ENCODE data around the gene NINJ2. TPM values are rescaled to one million over a fixed set of nuclear protein-coding genes. Genes with fewer than 3 reads are reported as not detected.
A peak's percentile ranks its signal among the peaks of the same experiment; 100 is the strongest.
"Not testable (repeated sequence)": the region's sequence is repeated elsewhere in the genome, so short reads cannot be mapped to it uniquely, and the experiment has no call there.

NINJ2 gene
- polyA plus RNA-seq, 1 donor: 1.3 TPM

DNA sequence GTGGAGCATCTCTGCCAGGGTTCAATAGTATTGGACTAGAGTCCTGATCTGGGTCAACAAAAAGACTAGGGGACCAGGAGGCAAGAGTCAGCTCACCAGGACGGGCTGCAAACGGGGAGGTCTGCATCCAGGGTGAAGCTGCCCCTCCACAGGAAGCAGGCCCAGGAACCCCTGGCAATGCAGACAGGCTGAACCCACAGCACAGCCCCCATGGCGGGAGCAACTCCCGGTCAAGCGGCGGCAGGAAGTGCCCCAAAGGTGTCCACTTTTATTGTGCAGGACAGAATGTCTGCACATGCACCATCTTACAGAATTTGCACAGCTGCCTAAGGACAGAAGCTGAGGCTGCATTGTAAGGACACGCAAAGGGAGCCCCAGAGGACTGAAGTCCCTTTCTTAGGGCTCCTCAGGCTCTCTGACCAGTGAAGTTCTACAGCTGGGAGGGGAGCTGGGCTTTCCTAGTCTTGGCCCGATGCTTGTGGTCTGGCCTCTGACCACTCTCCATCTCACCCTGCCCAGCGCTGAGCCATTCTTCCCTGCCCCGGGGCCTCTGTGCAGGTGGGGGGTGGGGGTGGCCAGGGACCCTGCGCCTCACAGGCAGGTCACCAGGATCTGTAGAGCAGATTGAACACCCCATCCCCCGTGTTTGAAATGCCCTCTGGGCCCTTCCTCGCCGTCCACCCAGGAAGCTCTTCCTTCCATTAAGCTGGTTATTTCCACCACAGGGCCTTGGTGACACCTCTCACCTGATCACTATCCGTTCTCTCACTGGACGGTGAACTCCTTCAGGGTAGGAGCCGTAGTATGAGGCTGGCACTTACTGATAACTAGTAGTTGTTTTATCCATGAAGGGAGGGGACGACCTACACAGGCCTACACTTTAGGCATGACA is 75.9 kb downstream of the NINJ2 start:
- DNase-seq: no peak

DNA sequence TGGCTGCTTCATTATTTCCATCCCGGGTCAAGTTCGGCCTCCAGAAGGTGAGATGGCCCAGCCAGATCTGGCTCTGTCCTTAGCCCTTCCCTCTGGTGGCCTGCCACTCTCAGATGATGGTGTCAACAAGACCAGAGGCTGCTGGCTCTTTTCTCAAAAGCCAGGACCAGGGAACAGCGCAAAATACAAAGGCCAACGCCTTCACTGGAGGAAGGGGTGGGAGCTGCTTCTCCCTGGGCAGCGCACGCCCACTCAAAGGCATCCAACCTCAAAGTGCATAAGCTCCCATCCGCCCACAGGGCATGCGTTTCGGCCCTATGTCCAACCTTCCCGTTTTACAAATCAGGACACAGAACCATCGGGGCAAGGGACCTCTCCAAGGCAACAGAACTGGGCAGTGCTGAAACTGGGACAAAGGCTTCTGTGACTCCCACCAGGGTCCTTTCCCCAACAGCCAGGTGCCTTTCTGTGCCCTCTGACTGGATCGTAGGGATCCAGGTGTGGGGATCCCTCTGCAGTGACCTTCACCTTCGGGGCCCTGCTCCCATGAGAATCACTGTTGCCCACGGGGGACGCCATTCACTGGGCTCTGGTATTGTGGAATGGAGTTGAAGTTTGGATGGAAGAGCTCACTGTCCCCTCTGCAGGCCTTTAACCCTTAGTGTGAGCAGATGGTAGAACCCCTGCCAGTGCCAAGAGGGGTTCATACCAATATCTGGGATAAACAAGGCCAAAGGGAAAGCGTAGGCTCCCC is 76.8 kb downstream of the NINJ2 start:
- DNase-seq: no peak

DNA sequence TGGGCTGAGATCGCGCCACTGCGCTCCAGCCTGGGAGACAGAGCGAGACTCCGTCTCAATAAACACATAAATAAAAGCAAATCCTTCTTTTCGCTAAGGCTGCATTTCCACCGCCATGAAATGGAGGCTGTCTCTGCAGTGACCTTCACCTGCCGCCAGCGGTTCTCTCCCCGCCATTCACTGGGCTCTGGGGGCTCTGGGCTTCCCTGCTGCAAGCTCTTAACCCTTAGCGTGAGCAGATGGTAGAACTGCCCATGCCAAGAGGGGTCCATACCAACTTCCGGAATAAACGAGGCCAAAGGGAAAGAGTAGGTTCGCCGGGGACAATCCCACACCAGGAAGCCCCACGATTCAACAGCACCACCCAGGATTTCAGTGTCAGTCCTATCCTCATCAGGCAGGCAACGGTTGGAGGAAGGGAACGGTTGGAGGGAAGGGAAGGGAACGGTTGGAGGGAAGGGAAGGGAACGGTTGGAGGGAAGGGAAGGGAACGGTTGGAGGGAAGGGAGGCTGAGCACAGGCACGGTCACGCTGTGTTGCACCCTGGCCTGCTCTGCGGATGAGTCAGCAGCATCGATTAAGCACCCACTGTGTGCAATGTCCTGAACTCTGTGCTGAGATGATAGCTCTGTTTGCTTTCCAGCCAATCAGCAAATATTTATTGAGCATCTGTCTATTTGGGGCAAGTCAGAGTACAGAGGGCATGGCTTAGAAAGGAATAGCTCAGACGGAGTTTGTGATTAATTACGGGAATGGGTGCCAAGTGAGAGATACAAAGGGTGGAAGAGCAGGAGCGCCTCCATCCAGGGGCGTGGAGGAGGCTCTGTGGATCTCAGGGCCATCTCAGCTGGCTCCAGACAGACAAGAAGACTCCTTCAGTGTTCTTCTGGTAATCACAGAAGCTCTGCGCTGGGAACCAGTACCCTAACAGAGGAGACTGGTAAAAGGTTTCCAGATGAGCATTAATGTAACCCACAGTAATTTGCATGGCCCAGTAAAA is 77.9 kb downstream of the NINJ2 start:
- no peak for DNase-seq

DNA sequence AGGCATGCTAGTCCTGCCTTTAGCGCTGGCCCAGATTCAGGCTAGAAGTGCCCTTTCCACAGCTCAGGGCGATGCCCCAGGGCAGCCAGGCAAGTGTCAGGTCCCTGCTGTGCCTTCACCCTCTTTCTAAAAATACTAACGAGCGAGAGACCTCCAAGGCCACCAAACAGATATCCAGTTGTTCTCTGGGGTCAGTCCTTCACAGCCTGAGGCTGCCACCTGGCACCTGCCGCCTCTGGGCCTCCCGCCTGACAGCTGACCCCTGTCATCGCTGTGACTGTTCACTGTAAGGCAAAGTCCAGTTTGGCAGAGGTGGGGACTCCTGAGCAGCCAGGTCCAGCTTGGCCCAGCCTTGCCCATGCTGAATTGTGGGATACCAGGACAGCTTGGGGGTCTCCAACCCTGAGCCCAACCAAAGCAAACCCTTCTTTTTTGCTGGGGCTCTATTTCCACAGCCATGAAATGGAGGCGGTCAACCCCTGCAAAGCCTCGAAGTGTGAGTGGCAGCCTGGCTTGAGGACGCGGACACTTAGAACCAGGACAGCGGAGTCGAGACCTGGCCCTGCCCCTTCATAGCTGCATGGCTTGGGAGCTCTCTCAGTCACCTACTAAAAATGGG is 79.9 kb downstream of the NINJ2 start:
- DNase-seq: no peak

DNA sequence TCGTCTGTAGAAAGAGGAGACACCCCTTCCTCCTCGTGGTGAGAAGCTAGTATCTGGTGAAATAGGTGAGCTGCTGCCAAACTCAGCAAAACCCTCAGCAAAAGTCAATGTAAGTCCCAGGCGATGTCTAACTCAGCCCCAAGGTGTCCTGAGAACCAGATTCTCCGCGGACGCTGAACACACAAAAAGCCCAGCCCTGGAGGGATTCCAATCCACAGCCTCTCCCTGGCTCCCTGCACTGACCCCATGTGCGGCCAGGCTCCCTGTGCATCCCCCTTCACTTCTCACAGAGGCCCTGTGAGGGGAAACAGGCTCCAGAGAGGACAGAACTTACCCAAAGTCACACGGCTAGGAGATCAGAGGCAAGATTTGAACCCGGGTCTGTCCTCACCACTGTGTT is 81.5 kb downstream of the NINJ2 start:
- DNase-seq: no peak

DNA sequence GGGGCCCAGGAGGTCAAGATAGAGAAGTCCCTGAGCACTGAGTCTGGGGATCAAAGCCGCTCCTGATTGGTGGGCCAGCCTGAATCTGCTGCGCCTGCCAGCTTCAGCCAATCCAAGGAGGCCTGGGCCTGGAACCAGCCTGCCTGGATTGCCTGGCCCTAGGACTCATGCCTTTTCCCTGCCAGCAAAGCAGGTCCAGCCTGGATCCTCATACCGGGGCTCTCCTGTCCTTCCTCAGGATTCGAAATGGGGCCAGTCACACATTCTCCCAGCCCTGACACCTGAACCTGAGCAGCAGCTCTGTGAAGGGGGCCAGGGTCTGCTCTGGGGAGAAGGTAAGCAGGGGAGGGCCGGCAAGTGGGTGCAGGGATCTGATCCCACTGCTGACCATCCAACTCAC is 81.9 kb downstream of the NINJ2 start:
- DNase-seq: no peak

DNA sequence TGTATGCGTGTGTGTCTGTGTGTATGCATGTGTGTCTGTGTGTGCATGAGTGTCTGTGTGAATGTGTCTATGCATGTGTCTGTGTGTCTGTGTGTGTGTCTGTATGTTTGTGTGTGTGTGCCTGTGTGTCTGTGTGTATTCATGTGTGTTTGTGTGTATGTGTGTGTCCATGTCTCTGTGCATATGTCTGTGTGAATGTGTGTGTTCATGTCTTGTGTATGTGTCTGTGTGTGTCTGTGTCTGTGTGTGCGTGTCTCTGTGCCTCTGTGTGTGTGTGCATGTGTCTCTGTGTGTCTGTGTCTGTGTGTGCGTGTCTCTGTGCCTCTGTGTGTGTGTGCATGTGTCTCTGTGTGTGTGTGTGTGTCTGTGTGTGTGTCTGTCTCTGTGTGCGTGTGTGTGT is 82.4 kb downstream of the NINJ2 start:
- no peak for DNase-seq

DNA sequence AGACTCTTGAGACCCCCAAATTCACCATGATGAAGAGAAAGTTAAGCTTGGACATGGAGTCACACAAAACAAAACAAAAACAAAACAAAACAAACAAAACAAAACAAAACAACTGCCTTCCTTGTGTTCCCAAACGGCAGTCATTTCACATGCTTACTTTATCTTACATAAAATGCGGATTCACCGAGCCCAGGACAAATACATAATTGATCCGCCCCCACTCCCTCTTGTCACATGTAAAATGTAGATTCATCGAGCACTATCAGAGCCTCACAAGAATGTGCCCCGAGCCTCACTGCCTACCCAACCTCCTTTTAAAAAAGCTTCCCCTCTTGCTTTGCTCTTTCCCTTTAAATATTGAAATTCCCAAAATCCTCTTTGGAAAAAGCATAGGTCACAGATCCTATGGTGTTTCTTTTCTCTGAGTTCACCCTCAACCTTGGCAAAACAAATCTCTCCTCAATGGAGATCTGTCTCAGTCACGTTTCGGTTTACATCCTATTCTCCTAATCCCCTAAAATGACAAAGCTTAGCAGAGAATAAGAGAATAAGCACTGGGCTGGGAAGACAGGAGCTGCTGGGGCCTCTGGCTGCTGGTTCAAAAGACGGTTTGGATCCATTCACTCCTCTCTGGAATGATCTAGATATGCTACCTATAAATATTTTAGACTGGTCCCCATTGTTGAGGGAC is 83.7 kb downstream of the NINJ2 start:
- no peak for DNase-seq

DNA sequence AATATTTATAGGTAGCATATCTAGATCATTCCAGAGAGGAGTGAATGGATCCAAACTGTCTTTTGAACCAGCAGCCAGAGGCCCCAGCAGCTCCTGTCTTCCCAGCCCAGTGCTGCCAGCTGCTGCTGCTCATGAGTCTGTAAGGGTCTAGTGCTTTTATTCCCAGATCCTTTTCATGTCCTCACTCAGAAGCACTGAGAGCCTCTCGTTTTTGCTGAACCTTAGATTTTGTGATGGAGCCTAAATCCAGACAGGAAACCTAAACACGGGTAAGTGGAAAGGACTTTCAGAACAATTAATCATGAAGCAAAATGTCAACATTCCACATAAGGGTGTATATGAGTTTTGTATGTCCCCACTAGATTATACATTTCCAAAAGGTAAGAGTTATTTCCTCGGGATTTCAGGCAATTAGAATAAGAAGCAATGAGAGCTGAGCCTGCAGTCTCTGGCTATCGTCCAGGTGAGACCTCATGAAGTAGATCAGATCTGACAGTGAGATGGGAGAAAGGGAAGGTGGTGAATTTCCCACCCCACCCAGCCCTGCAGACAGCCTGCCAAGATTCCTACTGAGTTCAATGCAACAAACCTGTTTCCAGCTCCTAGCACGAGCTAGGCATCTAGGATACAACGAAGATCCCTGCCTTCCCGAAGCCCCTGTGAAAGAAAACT is 84.4 kb downstream of the NINJ2 start:
- DNase-seq: no peak

DNA sequence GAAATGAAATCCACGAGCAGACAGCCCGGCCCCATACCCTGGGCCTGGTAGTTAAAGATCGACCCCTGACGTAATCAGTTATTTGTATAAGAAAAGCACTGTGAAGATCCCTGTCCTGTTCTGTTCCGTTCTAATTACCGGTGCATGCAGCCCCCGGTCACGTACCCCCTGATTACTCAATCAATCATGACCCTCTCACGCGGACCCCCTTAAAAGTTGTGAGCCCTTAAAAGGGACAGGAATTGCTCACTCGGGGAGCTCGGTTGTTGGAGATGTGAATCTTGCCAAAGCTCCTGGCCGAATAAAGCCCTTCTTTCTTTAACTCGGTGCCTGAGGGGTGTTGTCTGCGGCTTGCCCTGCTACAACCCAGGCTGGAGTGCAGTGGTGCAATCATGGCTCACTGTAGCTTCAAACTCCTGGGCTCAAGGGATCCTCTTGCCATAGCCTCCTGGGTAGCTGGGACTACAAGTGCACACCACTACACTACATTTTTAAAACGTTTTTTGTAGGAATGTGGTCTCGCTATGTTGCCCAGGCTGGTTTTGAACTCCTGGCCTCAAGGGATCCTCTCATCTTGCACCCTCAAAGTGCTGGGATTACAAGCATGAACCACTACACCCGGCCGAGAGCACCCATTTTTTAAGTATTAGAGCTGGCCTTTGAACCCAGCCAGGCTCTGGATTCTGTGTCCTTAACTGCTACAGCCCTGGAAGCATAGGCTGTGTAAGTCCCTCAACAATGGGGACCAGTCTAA is 85.1 kb downstream of the NINJ2 start:
- not testable (repeated sequence) for DNase-seq

DNA sequence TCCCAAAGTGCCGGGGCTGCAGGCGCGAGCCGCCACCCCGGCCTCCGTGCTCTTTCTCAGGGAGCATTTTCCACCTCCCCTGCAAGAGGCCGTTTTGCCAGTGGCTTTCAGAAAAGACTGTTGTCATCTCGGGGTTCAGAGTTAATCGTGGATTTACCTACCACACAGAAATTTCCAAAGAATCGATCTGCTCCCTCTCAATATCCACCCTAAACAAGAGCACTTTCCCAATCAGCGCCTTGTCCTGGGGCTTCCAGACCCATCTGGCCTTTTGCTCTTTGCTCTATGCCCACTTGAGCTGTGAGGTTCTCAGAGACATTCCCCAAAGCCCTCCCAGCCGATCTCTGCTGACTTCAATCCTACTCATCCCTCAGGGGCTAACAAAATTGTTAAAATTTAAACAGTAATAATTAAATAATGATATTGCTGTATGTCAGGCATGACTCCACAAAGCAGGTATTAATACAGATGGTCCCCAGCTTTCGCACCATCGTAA is 86.6 kb downstream of the NINJ2 start:
- DNase-seq: no peak

DNA sequence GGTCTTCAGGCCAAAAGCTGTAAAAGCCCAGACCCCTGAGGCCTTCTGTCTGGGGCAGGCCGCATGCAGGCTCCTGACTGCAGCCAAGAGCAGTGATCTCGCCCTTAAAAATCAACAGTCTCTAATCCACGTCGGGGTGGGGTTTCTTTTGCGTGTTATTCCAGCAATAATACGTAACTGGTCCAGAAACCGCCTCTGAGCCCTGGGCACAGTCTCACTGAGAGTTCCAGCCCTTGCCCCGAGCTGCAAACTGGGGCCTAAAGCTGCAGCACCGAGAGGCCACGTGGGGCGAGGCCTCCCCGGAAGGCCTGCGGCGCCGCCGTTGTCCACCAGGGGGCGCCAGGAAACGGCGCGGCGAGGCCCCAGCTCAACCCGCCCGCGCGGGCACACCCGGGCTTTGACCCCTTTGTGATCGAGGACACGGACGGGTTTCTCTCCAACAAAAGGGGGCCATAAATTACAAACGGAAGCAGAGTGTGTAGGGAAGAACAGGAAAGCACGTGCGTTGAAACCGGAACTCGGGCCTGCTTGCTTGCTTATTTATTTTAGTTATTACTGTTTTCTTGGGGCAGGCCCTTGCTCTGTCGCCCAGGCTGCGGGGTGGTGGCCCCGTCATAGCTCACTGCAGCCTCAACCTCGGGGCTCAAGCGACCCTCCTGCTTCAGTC is 87.2 kb downstream of the NINJ2 start:
- peak; percentile 62 for DNase-seq

DNA sequence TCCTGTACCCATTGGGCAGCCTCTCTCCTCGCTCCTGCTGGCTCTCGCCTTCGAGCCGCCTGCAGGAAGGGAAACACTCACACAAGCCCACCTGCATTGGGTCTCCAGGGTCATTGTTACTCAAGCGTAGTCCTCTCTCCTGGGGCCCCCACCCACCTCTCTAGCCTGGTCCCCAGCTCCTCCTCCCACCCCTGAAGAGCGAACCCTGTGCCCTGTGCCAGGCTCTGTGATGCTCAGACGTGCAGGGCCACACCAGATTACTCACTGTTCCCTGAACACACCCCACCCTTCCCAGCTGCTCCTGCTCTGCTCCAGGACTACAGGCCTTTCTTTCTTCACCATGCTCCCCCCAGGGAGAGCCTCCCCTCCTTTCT is 88.1 kb downstream of the NINJ2 start:
- no peak for DNase-seq

DNA sequence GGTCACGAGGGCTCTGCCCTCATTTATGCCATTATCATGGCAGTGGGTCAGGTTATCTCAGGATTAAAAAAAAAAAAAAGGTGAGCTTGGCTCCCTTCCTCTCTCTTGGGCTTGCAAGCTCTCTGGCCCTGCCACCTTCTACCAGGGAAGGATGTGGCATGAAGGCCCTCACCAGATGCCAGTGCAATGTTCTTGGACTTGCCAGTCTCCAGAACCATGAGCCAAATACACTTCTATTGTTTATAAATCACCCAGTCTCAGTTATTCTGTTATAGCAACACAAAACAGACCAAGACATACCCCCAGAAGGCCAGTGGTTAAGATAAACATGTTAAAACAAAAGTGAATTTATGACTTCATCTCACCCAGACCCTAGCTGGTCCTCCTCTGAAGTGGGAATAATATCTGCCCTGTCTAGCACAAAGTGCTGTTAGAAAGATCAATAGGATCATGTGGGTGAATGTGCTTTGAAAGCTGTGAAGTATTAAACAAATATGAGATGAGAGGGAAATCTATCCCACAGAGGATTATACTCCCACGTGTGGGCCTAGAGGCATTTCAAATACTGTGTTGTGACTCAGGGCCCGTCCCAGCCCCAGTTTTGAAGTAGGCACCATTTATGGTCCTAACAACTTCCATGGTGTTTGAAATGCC is 88.6 kb downstream of the NINJ2 start:
- DNase-seq: no peak

DNA sequence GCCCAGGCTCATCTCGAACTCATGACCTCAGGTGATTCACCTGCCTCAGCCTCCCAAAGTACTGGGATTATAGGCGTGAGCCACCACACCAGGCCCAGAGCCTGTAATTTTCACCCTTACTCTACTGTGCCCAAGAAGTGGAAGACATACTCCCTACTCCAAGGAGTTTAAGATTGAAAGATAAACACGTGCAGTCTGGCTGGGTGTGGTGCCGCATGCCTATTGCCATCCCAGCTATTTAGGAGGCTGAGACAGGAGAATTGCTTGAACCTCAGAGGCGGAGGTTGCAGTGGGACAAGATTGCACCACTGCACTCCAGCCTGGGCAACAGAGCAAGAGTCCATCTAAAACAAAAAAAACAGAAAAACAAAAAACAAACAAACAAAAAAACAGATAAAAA is 90.0 kb downstream of the NINJ2 start:
- DNase-seq: no peak

DNA sequence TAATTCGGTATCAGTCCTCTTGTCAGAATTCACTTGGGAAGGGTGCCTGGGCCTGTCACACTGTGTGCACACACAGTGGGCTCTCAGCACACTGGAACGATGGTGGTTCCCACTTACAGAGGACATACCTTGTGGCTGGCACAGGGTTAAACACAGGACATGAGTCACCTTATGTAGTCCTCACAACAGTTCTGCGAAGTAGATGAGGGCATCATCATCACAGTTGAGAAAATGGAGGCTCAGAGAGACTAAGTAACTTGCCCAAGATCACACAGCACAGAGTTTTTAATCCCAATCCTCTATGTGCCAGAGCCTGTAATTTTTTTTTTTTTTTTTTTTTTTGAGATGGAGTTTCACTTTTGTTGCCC is 90.7 kb downstream of the NINJ2 start:
- no peak for DNase-seq

DNA sequence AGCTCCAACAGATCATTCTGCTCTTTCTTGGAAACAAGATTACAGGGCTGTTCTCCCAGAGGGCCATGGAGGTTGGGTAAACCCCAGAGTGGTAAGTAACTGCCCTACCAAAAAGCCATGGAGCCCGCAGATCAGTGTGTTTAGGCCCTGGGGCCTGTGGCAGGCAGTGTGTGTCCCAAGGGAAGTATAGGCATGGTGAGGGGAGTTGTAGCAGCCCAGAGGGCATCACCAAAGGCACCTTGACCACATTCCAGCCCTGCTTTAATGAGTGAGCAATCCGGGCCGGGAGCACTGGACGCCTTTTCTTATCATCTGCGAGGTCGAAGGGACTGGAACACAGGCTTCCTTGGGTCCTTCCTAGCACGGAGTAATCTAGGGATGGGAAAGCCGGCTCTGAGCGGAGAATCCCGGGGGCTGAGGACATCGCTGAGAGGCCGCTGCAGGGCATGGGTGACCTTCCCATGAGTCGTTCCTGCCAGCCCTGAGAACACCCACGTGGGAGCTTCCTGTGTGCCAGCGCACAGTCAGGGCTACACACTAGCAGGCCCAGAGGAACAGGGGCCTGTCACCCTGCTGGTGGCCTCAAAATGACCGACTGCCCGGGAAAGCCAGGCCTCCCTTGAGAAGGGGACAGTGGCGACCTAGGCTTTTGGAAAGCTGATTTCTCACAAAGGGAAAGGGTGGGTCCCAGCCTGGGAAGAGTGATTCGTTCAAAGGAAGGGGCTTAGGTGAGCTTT is 91.3 kb downstream of the NINJ2 start:
- no peak for DNase-seq
